SHP77 (cell line): ENCODE measurements around the gene GLRX3.
A peak's percentile ranks its signal among the peaks of the same experiment; 100 is the strongest.
"Not testable (repeated sequence)": the region's sequence is repeated elsewhere in the genome, so short reads cannot be mapped to it uniquely, and the experiment has no call there.

Experiments
- DNase-seq, 2 experiments: peaks; one replicate each; lab custom pipeline; 2025; lab: John Stamatoyannopoulos, UW

Gene GLRX3

GRCh38 chr10:130136226-130137089, at the start of gene GLRX3:
TSS of gene GLRX3 (plus strand) at chr10:130136391. CDS start at chr10:130136421, 30 bp downstream.
- DNase-seq = peak; percentile 55 to 82

- not testable (repeated sequence) for DNase-seq
These were observed 45.6 kb upstream of the GLRX3 start for GRCh38 chr10:130090565-130090964.

- DNase-seq = no peak
These were observed 36.8 kb upstream of the GLRX3 start for GRCh38 chr10:130099344-130099743.

GRCh38 chr10:130105724-130106123, 30.5 kb upstream of the GLRX3 start:
- no peak for DNase-seq

GRCh38 chr10:130108146-130108545, 28.0 kb upstream of the GLRX3 start:
- DNase-seq = not testable (repeated sequence)

GRCh38 chr10:130108934-130109604, 27.1 kb upstream of the GLRX3 start:
- no peak for DNase-seq

- DNase-seq = peak; percentile 53 to 60
These were observed 26.4 kb upstream of the GLRX3 start for GRCh38 chr10:130109796-130110245.

GRCh38 chr10:130110246-130111112, 25.7 kb upstream of the GLRX3 start, which contains the start of gene C10orf143:
TSS of gene C10orf143 (minus strand) at chr10:130110830. CDS start at chr10:130110772, 58 bp downstream.
- DNase-seq = peak; percentile 91 to 95

GRCh38 chr10:130111113-130111851, 24.9 kb upstream of the GLRX3 start:
- peak; percentile 95 to 97 for DNase-seq

GRCh38 chr10:130111852-130112180, 24.4 kb upstream of the GLRX3 start:
- DNase-seq = no peak

GRCh38 chr10:130112821-130113220, 23.4 kb upstream of the GLRX3 start:
- no peak for DNase-seq

GRCh38 chr10:130116942-130117341, 19.2 kb upstream of the GLRX3 start:
- not testable (repeated sequence) for DNase-seq

- not testable (repeated sequence) for DNase-seq
These were observed 18.7 kb upstream of the GLRX3 start for GRCh38 chr10:130117535-130117934.

GRCh38 chr10:130121486-130122079, 14.6 kb upstream of the GLRX3 start:
- no peak for DNase-seq

- DNase-seq = peak; percentile 56 to 64
These were observed 8.7 kb upstream of the GLRX3 start for GRCh38 chr10:130127364-130128061.

- no peak for DNase-seq
These were observed 8.0 kb upstream of the GLRX3 start for GRCh38 chr10:130128062-130128781.

GRCh38 chr10:130128922-130129321, 7.3 kb upstream of the GLRX3 start:
- DNase-seq = no peak

GRCh38 chr10:130135676-130136225, 440 bp upstream of the GLRX3 start:
- DNase-seq = no peak

GRCh38 chr10:130137090-130137448, 878 bp downstream of the GLRX3 start:
- no peak for DNase-seq
